Osteocyte (in vitro differentiated cells): ENCODE results near the gene KCNIP4. TPM values are rescaled to one million over a fixed set of nuclear protein-coding genes. Genes with fewer than 3 reads are reported as not detected.

ENCODE experiments used
- DNase-seq: peaks from one replicate; pipeline ENCODE4 v3.0.0; 2021; ENCODE audit warnings: mixed read lengths; ENCODE audit not compliant: unreplicated experiment; ENCODE audit errors: extremely low spot score
- H3K27ac Mint-ChIP-seq: one replicate; pipeline ENCODE4 v1.8.0; 2021; ENCODE audit warnings: mild to moderate bottlenecking, mixed read lengths; ENCODE audit not compliant: unreplicated experiment
- H3K27me3 Mint-ChIP-seq: one replicate; pipeline ENCODE4 v1.8.0; 2021; ENCODE audit warnings: mixed read lengths; ENCODE audit not compliant: unreplicated experiment
- H3K36me3 Mint-ChIP-seq: one replicate; pipeline ENCODE4 v1.8.0; 2021; ENCODE audit warnings: mixed read lengths; ENCODE audit not compliant: unreplicated experiment
- H3K4me1 Mint-ChIP-seq: one replicate; pipeline ENCODE4 v1.8.0; 2021; ENCODE audit warnings: mixed read lengths; ENCODE audit not compliant: unreplicated experiment
- H3K4me3 Mint-ChIP-seq: one replicate; pipeline ENCODE4 v1.8.0; 2021; ENCODE audit warnings: mild to moderate bottlenecking, moderate library complexity, mixed read lengths; ENCODE audit not compliant: unreplicated experiment
- H3K9me3 Mint-ChIP-seq: one replicate; pipeline ENCODE4 v1.8.0; 2021; ENCODE audit warnings: mixed read lengths; ENCODE audit not compliant: unreplicated experiment
- total RNA-seq: library from RNA; stranded (reverse); gene quantifications from 2 replicates; pipeline ENCODE4 v1.2.1, GENCODE V29; 2021
- TF ChIP-seq, protein P1 (sequence below): fragments of 200-600 bp; sonication (generic); IDR thresholded peaks from 2 replicates; pipeline ENCODE4 v1.5.0; 2021; ENCODE audit warnings: antibody characterized with exemption, mild to moderate bottlenecking, moderate library complexity

The KCNIP4 gene
- total RNA-seq, 1 donor from 2014 or later = 0.24 TPM

DNA sequence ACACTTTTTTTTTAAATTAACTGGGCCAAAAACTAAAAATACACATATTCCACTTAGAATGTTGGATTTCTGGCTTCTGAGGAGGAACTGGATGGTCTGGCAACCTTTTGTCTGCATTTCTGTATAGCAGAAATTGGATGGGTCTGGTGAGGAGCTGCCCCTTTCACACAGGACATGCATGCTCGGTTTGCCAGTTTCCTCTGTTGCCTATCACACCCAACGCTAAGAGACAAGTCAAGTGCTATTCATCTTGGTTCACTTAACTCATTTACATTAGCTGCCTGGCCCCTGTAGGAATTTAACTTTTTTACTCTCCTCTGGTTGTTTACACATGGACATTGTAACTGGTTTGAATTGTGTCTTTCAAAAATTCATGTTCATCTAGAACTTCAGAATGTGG lies 1052.6 kb downstream of the KCNIP4 start:
- TF ChIP-seq, protein P1, sequence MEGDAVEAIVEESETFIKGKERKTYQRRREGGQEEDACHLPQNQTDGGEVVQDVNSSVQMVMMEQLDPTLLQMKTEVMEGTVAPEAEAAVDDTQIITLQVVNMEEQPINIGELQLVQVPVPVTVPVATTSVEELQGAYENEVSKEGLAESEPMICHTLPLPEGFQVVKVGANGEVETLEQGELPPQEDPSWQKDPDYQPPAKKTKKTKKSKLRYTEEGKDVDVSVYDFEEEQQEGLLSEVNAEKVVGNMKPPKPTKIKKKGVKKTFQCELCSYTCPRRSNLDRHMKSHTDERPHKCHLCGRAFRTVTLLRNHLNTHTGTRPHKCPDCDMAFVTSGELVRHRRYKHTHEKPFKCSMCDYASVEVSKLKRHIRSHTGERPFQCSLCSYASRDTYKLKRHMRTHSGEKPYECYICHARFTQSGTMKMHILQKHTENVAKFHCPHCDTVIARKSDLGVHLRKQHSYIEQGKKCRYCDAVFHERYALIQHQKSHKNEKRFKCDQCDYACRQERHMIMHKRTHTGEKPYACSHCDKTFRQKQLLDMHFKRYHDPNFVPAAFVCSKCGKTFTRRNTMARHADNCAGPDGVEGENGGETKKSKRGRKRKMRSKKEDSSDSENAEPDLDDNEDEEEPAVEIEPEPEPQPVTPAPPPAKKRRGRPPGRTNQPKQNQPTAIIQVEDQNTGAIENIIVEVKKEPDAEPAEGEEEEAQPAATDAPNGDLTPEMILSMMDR = no peak
- no peaks in the 10 kb centered on the region for H3K36me3 Mint-ChIP-seq
- no peaks in the 10 kb centered on the region for H3K9me3 Mint-ChIP-seq
- H3K4me1 Mint-ChIP-seq = no peaks in the 10 kb centered on the region
- H3K27ac Mint-ChIP-seq = no peak overlapping the region
- H3K27me3 Mint-ChIP-seq = peaks cover 12% of the 10 kb centered on the region
- DNase-seq = no peak
- no peak overlapping the region for H3K4me3 Mint-ChIP-seq

DNA sequence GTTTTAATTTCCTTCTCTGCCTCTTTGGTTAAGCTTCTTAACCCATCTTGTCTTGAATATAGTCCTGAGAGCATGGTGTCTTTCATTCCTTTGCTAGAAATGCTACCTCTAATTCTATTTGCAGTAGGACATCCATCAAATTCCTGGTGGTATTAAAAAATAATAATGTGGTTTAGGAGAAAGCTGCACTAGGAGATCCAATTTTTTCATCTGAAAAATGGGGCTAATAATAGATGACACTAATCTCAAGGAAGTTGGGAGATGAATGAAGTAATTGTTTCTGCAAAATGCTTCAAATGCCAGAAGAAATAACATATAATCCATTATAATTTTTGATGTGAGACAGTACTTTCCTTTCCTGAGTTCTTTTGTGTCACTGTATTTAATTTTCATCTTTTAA lies 1053.4 kb downstream of the KCNIP4 start:
- no peak for DNase-seq
- no peaks in the 10 kb centered on the region for H3K4me1 Mint-ChIP-seq
- H3K27me3 Mint-ChIP-seq = peaks cover 11% of the 10 kb centered on the region
- no peaks in the 10 kb centered on the region for H3K36me3 Mint-ChIP-seq
- no peaks in the 10 kb centered on the region for H3K9me3 Mint-ChIP-seq
- TF ChIP-seq, protein P1 = no peak
- H3K27ac Mint-ChIP-seq = no peak overlapping the region
- no peak overlapping the region for H3K4me3 Mint-ChIP-seq

DNA sequence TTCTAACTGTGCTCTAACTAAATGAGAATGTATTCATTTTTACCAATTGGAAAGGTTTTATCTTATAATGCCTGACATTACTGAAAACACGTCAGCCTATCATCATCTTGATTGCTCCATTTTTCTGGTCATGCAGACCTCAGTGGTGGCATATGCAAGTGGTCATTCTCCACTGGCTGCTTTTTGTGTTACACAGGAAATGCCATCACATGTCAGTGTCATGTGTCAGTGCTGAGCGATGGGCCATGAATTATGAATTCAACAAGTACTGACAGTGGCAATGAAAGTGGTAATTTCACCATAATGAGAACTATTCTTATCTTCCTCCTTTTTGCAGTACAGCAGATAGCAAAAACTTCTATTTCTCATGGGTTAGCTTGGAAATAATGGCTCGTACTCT lies 1057.8 kb downstream of the KCNIP4 start:
- peaks cover 8% of the 10 kb centered on the region for H3K27me3 Mint-ChIP-seq

DNA sequence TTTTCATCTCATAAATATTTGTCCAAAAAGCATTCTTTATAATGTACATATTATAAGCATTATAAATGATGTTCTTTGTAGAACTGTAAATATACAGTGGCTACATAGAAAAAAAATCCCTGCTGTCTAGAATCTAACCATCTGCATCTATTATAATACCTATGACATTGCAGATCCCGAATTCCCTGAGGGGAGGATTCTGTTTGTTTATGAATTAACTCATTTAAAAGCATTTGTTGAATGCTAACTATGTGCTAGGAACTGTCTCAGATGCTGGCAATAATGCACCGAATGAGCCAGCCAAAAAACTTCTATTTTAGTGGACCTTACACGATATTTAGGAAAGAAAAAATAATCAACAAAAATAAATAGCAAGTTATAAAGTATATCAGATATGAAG lies 1058.7 kb downstream of the KCNIP4 start:
- Mint-ChIP-seq H3K27ac (no peak overlapping the region), H3K4me1 (no peaks in the 10 kb centered on the region), H3K9me3 (peaks cover 4% of the 10 kb centered on the region)

More for the DNA sequence above, 1057.8 kb downstream of the KCNIP4 start:
- Mint-ChIP-seq H3K4me3 (no peak overlapping the region), H3K27ac (no peak overlapping the region), H3K36me3 (no peaks in the 10 kb centered on the region), H3K9me3 (peaks cover 4% of the 10 kb centered on the region), H3K4me1 (no peaks in the 10 kb centered on the region)
- DNase-seq = no peak
- TF ChIP-seq, protein P1 = no peak

DNA sequence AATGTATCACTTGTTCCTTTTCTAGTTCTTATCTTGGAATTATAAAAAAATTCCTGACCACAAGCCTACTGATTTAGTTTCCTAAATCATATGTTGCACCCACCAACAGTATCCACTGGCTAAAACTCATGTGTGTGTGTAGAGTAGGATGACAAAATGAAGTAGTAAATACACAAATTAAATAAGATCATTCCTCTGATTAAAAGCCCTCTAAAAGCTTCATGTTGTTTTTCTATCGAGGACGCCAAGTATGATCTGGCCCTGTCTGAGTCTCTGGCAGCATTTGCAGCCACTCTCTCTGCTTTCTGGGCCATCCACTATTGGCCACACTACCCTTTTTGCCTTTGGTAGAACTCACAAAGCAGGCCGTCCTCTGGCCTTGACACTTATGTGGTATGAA lies 1064.9 kb downstream of the KCNIP4 start:
- H3K9me3 Mint-ChIP-seq = peaks cover 4% of the 10 kb centered on the region
- H3K4me3 Mint-ChIP-seq = no peak overlapping the region
- no peak for DNase-seq
- H3K27ac Mint-ChIP-seq = no peak overlapping the region
- no peaks in the 10 kb centered on the region for H3K4me1 Mint-ChIP-seq
- H3K27me3 Mint-ChIP-seq = peaks cover 17% of the 10 kb centered on the region
- H3K36me3 Mint-ChIP-seq = no peaks in the 10 kb centered on the region
- TF ChIP-seq, protein P1 = no peak

More for the DNA sequence above, 1058.7 kb downstream of the KCNIP4 start:
- Mint-ChIP-seq H3K36me3 (no peaks in the 10 kb centered on the region), H3K27me3 (peaks cover 9% of the 10 kb centered on the region), H3K4me3 (no peak overlapping the region)
- TF ChIP-seq, protein P1 = no peak
- no peak for DNase-seq
